SK-N-SH (cell line): ENCODE data around the gene PGS1. TPM values are rescaled to one million over a fixed set of nuclear protein-coding genes. Genes with fewer than 3 reads are reported as not detected.

Experiments used
- CTCF ChIA-PET: fragments of 300-600, 350-600 bp; formaldehyde crosslinking; extraction: SDS; loops from one replicate; lab custom pipeline; 2021; lab: Yijun Ruan, JAX
- POLR2A ChIA-PET: fragments of 350-600 bp; sonication (Branson Sonifier 250); formaldehyde crosslinking; extraction: SDS; loops from one replicate; lab custom pipeline; 2020; ENCODE audit warnings: antibody characterized with exemption, inconsistent platforms; lab: Yijun Ruan, JAX
- DNase-seq: peaks from one replicate; pipeline ENCODE4 v3.0.0; 2012
- H2AFZ ChIP-seq: fragments of 200-600 bp; sonication (generic); 2 replicates; pipeline ENCODE4 v1.8.1; 2016; ENCODE audit warnings: antibody characterized with exemption, mild to moderate bottlenecking, low read depth
- H3F3A ChIP-seq: fragments of 200-600 bp; sonication (generic); replicated peaks from 2 replicates; pipeline ENCODE3; 2016; ENCODE audit warnings: antibody characterized with exemption, mild to moderate bottlenecking; ENCODE audit not compliant: insufficient read depth
- H3K27ac ChIP-seq, 2 experiments: fragments of 200-500 bp in 1 of 2; fragments of 200-600 bp in 1 of 2; sonication (Bioruptor generic) in 1 of 2; sonication (generic), shearing (Covaris generic) in 1 of 2; 2 replicates each; pipeline versions ENCODE4 v1.5.1 to v1.6.1; 2014 to 2016; ENCODE audit warnings: low read depth in 2 of 2, inconsistent platforms in 1 of 2, low read length in 1 of 2, mild to moderate bottlenecking in 1 of 2, mixed read lengths in 1 of 2
- H3K27me3 ChIP-seq: fragments of 200-600 bp; sonication (generic), shearing (Covaris generic); 2 replicates; pipeline ENCODE4 v1.6.1; 2016; ENCODE audit warnings: mixed run types; ENCODE audit not compliant: insufficient read depth
- H3K36me3 ChIP-seq, 2 experiments: fragments of 200-500 bp in 1 of 2; fragments of 200-600 bp in 1 of 2; sonication (Bioruptor generic) in 1 of 2; sonication (generic) in 1 of 2; replicated peaks in 1 of 2; 2 replicates each; pipeline versions ENCODE3 to v1.5.1; 2014 to 2016; ENCODE audit warnings: low read length in 1 of 2, mild to moderate bottlenecking in 1 of 2; ENCODE audit not compliant: insufficient read depth in 2 of 2, control insufficient read depth in 1 of 2
- H3K4me1 ChIP-seq, 2 experiments: fragments of 200-500 bp in 1 of 2; fragments of 200-600 bp in 1 of 2; sonication (Bioruptor generic) in 1 of 2; sonication (generic), shearing (Covaris generic) in 1 of 2; 2 replicates each; pipeline versions ENCODE4 v1.5.1 to v1.6.1; 2014 to 2016; ENCODE audit warnings: low read depth in 1 of 2, low read length in 1 of 2, mixed run types in 1 of 2; ENCODE audit not compliant: insufficient read depth in 2 of 2, control insufficient read depth in 1 of 2
- H3K4me2 ChIP-seq: fragments of 200-600 bp; sonication (generic), shearing (Covaris generic); 2 replicates; pipeline ENCODE4 v1.6.1; 2017; ENCODE audit warnings: mixed run types
- H3K4me3 ChIP-seq, 2 experiments: fragments of 200-500 bp in 1 of 2; fragments of 200-600 bp in 1 of 2; sonication (Bioruptor generic) in 1 of 2; sonication (generic), shearing (Covaris generic) in 1 of 2; 2 replicates each; pipeline versions ENCODE4 v1.5.1 to v1.8.1; 2014 to 2016; ENCODE audit warnings: low read depth in 2 of 2, inconsistent platforms in 1 of 2, low read length in 1 of 2, mild to moderate bottlenecking in 1 of 2, mixed read lengths in 1 of 2, moderate library complexity in 1 of 2
- H3K79me2 ChIP-seq: fragments of 200-600 bp; sonication (generic); 2 replicates; pipeline ENCODE4 v1.8.1; 2017; ENCODE audit warnings: mild to moderate bottlenecking; ENCODE audit not compliant: insufficient read depth
- H3K9ac ChIP-seq: fragments of 200-600 bp; sonication (generic); 2 replicates; pipeline ENCODE4 v1.6.1; 2017; ENCODE audit warnings: mixed run types
- H3K9me2 ChIP-seq: fragments of 200-600 bp; sonication (generic); 2 replicates; pipeline ENCODE4 v1.6.1; 2017; ENCODE audit warnings: mixed run types
- H3K9me3 ChIP-seq: fragments of 200-600 bp; sonication (generic); 2 replicates; pipeline ENCODE4 v1.6.1; 2017; ENCODE audit warnings: mixed run types, mild to moderate bottlenecking, moderate library complexity
- H4K20me1 ChIP-seq: fragments of 200-600 bp; sonication (generic); 2 replicates; pipeline ENCODE4 v1.6.1; 2017; ENCODE audit warnings: mild to moderate bottlenecking, mixed run types; ENCODE audit not compliant: insufficient read depth
- CHD2 ChIP-seq: fragments of 150-350 bp; IDR thresholded peaks from 2 replicates; pipeline ENCODE4 v1.6.1; 2018; ENCODE audit warnings: low read length; ENCODE audit not compliant: partially characterized antibody
- EP300 ChIP-seq, 2 experiments: IDR thresholded peaks; 2 replicates each; pipeline versions ENCODE4 v1.4.0 to v1.6.1; 2012; ENCODE audit warnings: borderline replicate concordance in 1 of 2, low read depth in 1 of 2, low read length in 1 of 2
- FOSL2 ChIP-seq: IDR thresholded peaks from 2 replicates; pipeline ENCODE4 v1.4.0; 2012; ENCODE audit warnings: low read depth, mild to moderate bottlenecking, moderate library complexity, borderline replicate concordance
- GABPA ChIP-seq: IDR thresholded peaks from 2 replicates; pipeline ENCODE4 v1.4.0; 2012; ENCODE audit warnings: low read depth, mild to moderate bottlenecking
- GATA2 ChIP-seq: sonication (generic); formaldehyde crosslinking; IDR thresholded peaks from 2 replicates; pipeline ENCODE4 v1.5.0; 2020; ENCODE audit warnings: mild to moderate bottlenecking, missing genetic modification reagents
- JUND ChIP-seq: IDR thresholded peaks from 2 replicates; pipeline ENCODE4 v1.4.0; 2012
- MEF2A ChIP-seq: IDR thresholded peaks from 2 replicates; pipeline ENCODE4 v1.4.0; 2012; ENCODE audit warnings: low read depth, borderline replicate concordance
- MXI1 ChIP-seq: IDR thresholded peaks from 2 replicates; pipeline ENCODE4 v1.6.1; 2012; ENCODE audit warnings: mild to moderate bottlenecking, low read depth, low read length, improper control_type of control experiment
- POLR2AphosphoS5 ChIP-seq: IDR thresholded peaks from 2 replicates; pipeline ENCODE4 v1.6.1; 2012; ENCODE audit warnings: low read depth, low read length
- RCOR1 ChIP-seq: fragments of 150-350 bp; IDR thresholded peaks from 2 replicates; pipeline ENCODE4 v1.6.1; 2017; ENCODE audit warnings: antibody characterized with exemption, low read length
- RXRA ChIP-seq: IDR thresholded peaks from 2 replicates; pipeline ENCODE4 v1.4.0; 2012; ENCODE audit warnings: low read depth, mild to moderate bottlenecking, borderline replicate concordance
- TAF1 ChIP-seq: IDR thresholded peaks from 2 replicates; pipeline ENCODE4 v1.6.1; 2012; ENCODE audit warnings: low read depth, mild to moderate bottlenecking, low read length, moderate library complexity, borderline replicate concordance
- TEAD4 ChIP-seq: IDR thresholded peaks from 2 replicates; pipeline ENCODE4 v1.4.0; 2012; ENCODE audit warnings: mild to moderate bottlenecking, borderline replicate concordance; ENCODE audit not compliant: insufficient read depth
- WGBS: methylation state at CpG from one replicate; pipeline ENCODE4 v1.1.6; 2017; ENCODE audit warnings: low lambda C conversion rate; 5-methylcytosine and 5-hydroxymethylcytosine counted together
- polyA plus RNA-seq, 3 experiments: library from polyadenylated mRNA; depleted of rRNA; stranded (reverse); fragments of >200 nt; gene quantifications; 2 replicates each; pipeline ENCODE4 v1.2.3, GENCODE V29; 2012
- TF ChIP-seq, protein P1 (sequence below): IDR thresholded peaks from 2 replicates; pipeline ENCODE4 v1.6.1; 2012; ENCODE audit warnings: mild to moderate bottlenecking, low read depth, low read length, moderate library complexity
- TF ChIP-seq, protein P2 (sequence below): IDR thresholded peaks from 2 replicates; pipeline ENCODE4 v1.4.0; 2012; ENCODE audit warnings: low read depth
- TF ChIP-seq, protein P3 (sequence below): IDR thresholded peaks from 2 replicates; pipeline ENCODE4 v1.4.0; 2012; ENCODE audit warnings: low read depth, borderline replicate concordance
- TF ChIP-seq, protein P4 (sequence below): fragments of 200-600 bp; sonication (generic); IDR thresholded peaks from 2 replicates; pipeline ENCODE4 v1.6.1; 2017; ENCODE audit warnings: antibody characterized with exemption, mild to moderate bottlenecking, moderate library complexity

Gene PGS1
- polyA plus RNA-seq, 1 of the 3 experiments (the other 2 are of a cell fraction) = 88.4 TPM

DNA sequence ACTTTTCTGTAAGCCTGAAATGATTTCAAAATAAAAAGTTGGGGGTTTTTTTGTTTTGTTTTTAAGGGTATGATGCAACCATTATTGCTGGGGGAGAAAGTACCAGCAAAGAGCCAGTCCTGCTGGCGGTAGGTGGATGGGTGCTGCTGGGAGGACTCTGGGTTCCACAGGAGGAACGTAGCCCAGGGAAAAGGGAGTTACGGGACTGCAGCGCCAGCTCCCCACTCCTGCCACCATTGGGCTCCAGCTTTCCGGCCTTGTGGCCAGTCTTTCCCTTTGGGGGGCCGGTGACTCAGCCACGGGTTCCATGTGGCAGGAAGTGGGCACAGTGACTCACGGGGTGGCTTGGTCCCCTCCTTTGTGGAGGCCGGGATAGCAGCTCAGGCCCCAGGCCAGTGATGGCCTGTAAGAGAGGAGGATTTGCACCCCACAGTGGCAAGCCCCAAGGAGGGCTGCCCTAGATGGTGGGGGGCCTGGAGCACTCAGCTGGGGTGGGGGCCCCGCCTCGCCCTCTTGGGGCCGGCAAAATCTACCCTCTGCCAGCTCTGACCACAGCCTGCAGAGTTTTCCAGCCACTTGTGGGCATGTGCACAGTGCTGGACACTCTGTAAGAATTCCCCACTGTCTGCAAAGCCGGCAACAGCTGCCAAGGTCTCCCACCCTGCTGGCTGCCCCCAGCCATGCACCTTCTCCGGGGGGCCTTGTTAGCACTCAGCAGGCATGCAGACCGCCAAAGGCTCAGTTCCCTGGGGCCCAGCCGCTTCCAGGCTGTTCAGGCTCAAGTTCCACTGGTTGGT is 49.0 kb upstream of the PGS1 start (continued):
- TF ChIP-seq, protein P1, sequence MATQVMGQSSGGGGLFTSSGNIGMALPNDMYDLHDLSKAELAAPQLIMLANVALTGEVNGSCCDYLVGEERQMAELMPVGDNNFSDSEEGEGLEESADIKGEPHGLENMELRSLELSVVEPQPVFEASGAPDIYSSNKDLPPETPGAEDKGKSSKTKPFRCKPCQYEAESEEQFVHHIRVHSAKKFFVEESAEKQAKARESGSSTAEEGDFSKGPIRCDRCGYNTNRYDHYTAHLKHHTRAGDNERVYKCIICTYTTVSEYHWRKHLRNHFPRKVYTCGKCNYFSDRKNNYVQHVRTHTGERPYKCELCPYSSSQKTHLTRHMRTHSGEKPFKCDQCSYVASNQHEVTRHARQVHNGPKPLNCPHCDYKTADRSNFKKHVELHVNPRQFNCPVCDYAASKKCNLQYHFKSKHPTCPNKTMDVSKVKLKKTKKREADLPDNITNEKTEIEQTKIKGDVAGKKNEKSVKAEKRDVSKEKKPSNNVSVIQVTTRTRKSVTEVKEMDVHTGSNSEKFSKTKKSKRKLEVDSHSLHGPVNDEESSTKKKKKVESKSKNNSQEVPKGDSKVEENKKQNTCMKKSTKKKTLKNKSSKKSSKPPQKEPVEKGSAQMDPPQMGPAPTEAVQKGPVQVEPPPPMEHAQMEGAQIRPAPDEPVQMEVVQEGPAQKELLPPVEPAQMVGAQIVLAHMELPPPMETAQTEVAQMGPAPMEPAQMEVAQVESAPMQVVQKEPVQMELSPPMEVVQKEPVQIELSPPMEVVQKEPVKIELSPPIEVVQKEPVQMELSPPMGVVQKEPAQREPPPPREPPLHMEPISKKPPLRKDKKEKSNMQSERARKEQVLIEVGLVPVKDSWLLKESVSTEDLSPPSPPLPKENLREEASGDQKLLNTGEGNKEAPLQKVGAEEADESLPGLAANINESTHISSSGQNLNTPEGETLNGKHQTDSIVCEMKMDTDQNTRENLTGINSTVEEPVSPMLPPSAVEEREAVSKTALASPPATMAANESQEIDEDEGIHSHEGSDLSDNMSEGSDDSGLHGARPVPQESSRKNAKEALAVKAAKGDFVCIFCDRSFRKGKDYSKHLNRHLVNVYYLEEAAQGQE = no peak; the same call in 1 of the 2 replicates
- TF ChIP-seq, protein P2, sequence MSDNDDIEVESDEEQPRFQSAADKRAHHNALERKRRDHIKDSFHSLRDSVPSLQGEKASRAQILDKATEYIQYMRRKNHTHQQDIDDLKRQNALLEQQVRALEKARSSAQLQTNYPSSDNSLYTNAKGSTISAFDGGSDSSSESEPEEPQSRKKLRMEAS = peak; percentile 91
- TF ChIP-seq MXI1 (no peak), RXRA (peak; percentile 68; the same call in 1 of the 2 replicates), MEF2A (no peak; the same call in 1 of the 2 replicates), TAF1 (peak; percentile 14; the same call in 1 of the 2 replicates), JUND (peak; percentile 98), GATA2 (CRISPR knock-in tag) (no peak)
- TF ChIP-seq, protein P3, sequence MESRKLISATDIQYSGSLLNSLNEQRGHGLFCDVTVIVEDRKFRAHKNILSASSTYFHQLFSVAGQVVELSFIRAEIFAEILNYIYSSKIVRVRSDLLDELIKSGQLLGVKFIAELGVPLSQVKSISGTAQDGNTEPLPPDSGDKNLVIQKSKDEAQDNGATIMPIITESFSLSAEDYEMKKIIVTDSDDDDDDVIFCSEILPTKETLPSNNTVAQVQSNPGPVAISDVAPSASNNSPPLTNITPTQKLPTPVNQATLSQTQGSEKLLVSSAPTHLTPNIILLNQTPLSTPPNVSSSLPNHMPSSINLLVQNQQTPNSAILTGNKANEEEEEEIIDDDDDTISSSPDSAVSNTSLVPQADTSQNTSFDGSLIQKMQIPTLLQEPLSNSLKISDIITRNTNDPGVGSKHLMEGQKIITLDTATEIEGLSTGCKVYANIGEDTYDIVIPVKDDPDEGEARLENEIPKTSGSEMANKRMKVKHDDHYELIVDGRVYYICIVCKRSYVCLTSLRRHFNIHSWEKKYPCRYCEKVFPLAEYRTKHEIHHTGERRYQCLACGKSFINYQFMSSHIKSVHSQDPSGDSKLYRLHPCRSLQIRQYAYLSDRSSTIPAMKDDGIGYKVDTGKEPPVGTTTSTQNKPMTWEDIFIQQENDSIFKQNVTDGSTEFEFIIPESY = peak; percentile 79
- TF ChIP-seq, all 33 proteins: peak for 17

DNA sequence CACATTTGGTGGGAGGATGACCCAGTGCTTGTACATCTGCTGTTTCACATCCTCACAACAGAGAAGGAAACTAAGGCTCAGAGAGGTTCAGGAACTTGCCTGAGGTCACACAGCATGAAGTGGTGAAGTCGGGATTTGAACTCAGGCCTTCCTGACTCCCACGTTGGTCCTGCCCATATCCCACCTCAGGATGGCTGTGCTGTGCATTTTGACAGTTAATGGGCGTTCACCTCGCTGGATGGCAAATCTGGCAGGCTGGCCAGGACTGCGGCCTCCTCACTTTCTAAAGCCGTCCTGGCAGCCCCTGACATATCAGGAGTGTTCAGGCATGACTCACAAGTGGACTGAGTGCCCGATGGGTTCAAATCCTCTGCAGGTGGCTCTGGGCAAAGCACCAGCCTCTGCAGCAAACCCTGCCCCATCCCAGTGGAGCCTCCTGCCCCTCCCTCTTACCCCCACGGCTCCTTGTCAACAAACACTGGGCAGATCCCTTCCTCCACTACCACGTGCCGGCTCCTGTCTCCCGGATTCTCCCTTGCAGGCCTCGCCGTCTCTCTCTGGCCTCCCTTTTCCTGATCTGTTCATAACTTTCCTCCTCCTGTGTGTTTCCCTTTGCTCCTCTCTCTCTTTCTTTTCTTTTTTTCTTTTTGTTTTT is 47.8 kb upstream of the PGS1 start:
- no peaks in the 10 kb centered on the region for H3K79me2 ChIP-seq
- no peak overlapping the region for H3K4me3 ChIP-seq
- no peaks in the 10 kb centered on the region for H3K27me3 ChIP-seq
- H2AFZ ChIP-seq = no peak overlapping the region
- H3F3A ChIP-seq = peaks cover 60% of the 10 kb centered on the region
- no peaks in the 10 kb centered on the region for H4K20me1 ChIP-seq
- peak; percentile 29 for DNase-seq
- no peaks in the 10 kb centered on the region for H3K9me3 ChIP-seq
- no peaks in the 10 kb centered on the region for H3K9me2 ChIP-seq
- H3K9ac ChIP-seq = no peak overlapping the region
- H3K36me3 ChIP-seq = no peaks in the 10 kb centered on the region
- H3K4me1 ChIP-seq = peaks cover 2 to 41% of the 10 kb centered on the region in 2 experiments; a peak in 3 of 4 replicates
- CTCF ChIA-PET = interaction anchor here (0.6 to 1.8 kb wide), 2 partner anchors 30 to 33 kb away, joined by 3 to 8 read pairs; no protein-coding TSS in a partner anchor
- H3K4me2 ChIP-seq = 0 out of 2 replicates have a peak overlapping the region, but pooled peaks have one; percentile 2
- peak overlapping the region; percentile 2 to 93; a peak in 3 of 4 replicates for H3K27ac ChIP-seq
- WGBS = 42% methylated on average over 12 of the region's 13 CpGs
- POLR2A ChIA-PET = no interaction called here
- TF ChIP-seq POLR2AphosphoS5 = peak; percentile 41; the same call in 1 of the 2 replicates
- TF ChIP-seq RCOR1 = no peak
- TF ChIP-seq CHD2 = no peak
- TF ChIP-seq RXRA = peak; percentile 95
- TF ChIP-seq, protein P3 = peak; percentile 57; the same call in 1 of the 2 replicates
- TF ChIP-seq MEF2A = peak; percentile 41; the same call in 1 of the 2 replicates
- no peak for TF ChIP-seq GABPA
- no peak for TF ChIP-seq GATA2 (CRISPR knock-in tag)
- TF ChIP-seq, protein P4, sequence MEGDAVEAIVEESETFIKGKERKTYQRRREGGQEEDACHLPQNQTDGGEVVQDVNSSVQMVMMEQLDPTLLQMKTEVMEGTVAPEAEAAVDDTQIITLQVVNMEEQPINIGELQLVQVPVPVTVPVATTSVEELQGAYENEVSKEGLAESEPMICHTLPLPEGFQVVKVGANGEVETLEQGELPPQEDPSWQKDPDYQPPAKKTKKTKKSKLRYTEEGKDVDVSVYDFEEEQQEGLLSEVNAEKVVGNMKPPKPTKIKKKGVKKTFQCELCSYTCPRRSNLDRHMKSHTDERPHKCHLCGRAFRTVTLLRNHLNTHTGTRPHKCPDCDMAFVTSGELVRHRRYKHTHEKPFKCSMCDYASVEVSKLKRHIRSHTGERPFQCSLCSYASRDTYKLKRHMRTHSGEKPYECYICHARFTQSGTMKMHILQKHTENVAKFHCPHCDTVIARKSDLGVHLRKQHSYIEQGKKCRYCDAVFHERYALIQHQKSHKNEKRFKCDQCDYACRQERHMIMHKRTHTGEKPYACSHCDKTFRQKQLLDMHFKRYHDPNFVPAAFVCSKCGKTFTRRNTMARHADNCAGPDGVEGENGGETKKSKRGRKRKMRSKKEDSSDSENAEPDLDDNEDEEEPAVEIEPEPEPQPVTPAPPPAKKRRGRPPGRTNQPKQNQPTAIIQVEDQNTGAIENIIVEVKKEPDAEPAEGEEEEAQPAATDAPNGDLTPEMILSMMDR = no peak
- peak in 1 of 2 experiments; percentile 85; a peak in 1 of 4 replicates for TF ChIP-seq EP300 (IDR thresholded peaks at IDR 0.05; ENCODE audit: borderline replicate concordance in 1 of 2, low read depth in 1 of 2, low read length in 1 of 2)
- no peak for TF ChIP-seq MXI1
- TF ChIP-seq TEAD4 = peak; percentile 85
- TF ChIP-seq FOSL2 = peak; percentile 93
